H1 (cell line): ENCODE results near the gene PPP1R18. TPM values are rescaled to one million over a fixed set of nuclear protein-coding genes. Genes with fewer than 3 reads are reported as not detected.
A peak's percentile ranks its signal among the peaks of the same experiment; 100 is the strongest.

Experiments
- ASH2L ChIP-seq: fragments of 200-600, 300-600 bp; sonication (generic); IDR thresholded peaks from one replicate; pipeline ENCODE4 v1.7.1; 2017; ENCODE audit warnings: low read length
- CHD1 ChIP-seq: IDR thresholded peaks from 2 replicates; pipeline ENCODE4 v1.6.1; 2012; ENCODE audit warnings: low read depth, low read length, improper control_type of control experiment
- E2F6 ChIP-seq: IDR thresholded peaks from 2 replicates; pipeline ENCODE4 v1.6.1; 2012; ENCODE audit warnings: inconsistent platforms
- HDAC2 ChIP-seq, 2 experiments: fragments of 300-600 bp in 1 of 2; sonication (generic) in 1 of 2; IDR thresholded peaks; 2 replicates each; pipeline ENCODE4 v1.6.1; 2011 to 2012; ENCODE audit warnings: low read depth in 2 of 2, low read length in 2 of 2, mild to moderate bottlenecking in 2 of 2, moderate library complexity in 2 of 2, borderline replicate concordance in 1 of 2, inconsistent platforms in 1 of 2
- KDM1A ChIP-seq: fragments of 200-600, 300-600 bp; sonication (generic); IDR thresholded peaks from 2 replicates; pipeline ENCODE4 v1.7.1; 2016; ENCODE audit warnings: mild to moderate bottlenecking, low read length, borderline replicate concordance
- MAX ChIP-seq: IDR thresholded peaks from 2 replicates; pipeline ENCODE4 v1.6.1; 2012; ENCODE audit warnings: inconsistent platforms
- NRF1 ChIP-seq: IDR thresholded peaks from 2 replicates; pipeline ENCODE4 v1.6.1; 2011; ENCODE audit warnings: mild to moderate bottlenecking, low read depth, low read length, improper control_type of control experiment
- PHF8 ChIP-seq: fragments of 200-600 bp; sonication (generic); conservative IDR thresholded peaks from 2 replicates; pipeline ENCODE4 v1.7.1; 2012; ENCODE audit warnings: low read depth, mild to moderate bottlenecking, inconsistent platforms, low read length, moderate library complexity
- POLR2AphosphoS5 ChIP-seq: IDR thresholded peaks from 2 replicates; pipeline ENCODE4 v1.6.1; 2011; ENCODE audit warnings: low read depth, low read length
- SIN3A ChIP-seq, 2 experiments: IDR thresholded peaks in 1 of 2; conservative IDR thresholded peaks in 1 of 2; 2 replicates each; pipeline ENCODE4 v1.6.1; 2011 to 2012; ENCODE audit warnings: low read length in 2 of 2, improper control_type of control experiment in 1 of 2, low read depth in 1 of 2, mild to moderate bottlenecking in 1 of 2
- SIX5 ChIP-seq: IDR thresholded peaks from 2 replicates; pipeline ENCODE4 v1.6.1; 2011; ENCODE audit warnings: mild to moderate bottlenecking, low read depth, low read length
- SP1 ChIP-seq: IDR thresholded peaks from 2 replicates; pipeline ENCODE4 v1.6.1; 2011; ENCODE audit warnings: low read depth, low read length
- SP4 ChIP-seq: IDR thresholded peaks from 2 replicates; pipeline ENCODE4 v1.6.1; 2012; ENCODE audit warnings: low read length, inconsistent platforms
- polyA plus RNA-seq, 7 experiments: library from polyadenylated mRNA; depleted of rRNA in 3 of 7; stranded (reverse) in 5 of 7; unstranded in 2 of 7; fragments of >200 nt in 5 of 7; fragments of 200-250 nt in 2 of 7; gene quantifications; 1 replicate in 5 of 7; 2 replicates in 1 of 7; 4 replicates in 1 of 7; pipeline versions ENCODE4 v1.2.1 to v1.2.3, GENCODE V29; 2011 to 2013; ENCODE audit warnings: missing spikeins in 2 of 7, mixed read lengths in 2 of 7
- total RNA-seq: library from RNA; stranded (reverse); fragmentation: NEBNext Ultra II Directional; extraction: Animal tissue kit (Norgen Biotek cat#: 25700); gene quantifications from 2 replicates; pipeline ENCODE4 v1.2.1, GENCODE V29; 2021

Gene PPP1R18
- total and polyA plus RNA-seq, 2 of the 8 experiments (the other 6 are each of a cell fraction or from before 2014, with no cell fraction given), result 25.1 to 29.1 TPM

- TF ChIP-seq E2F6, result peak; percentile 20; the same call in 1 of the 2 replicates
- peak in 1 of 2 experiments; percentile 82; a peak in 2 of 4 replicates for TF ChIP-seq HDAC2 (IDR thresholded peaks at IDR 0.05; ENCODE audit: borderline replicate concordance in 1 of 2, low read depth in 2 of 2, low read length in 2 of 2)
- TF ChIP-seq KDM1A, result no peak
- peak in 1 of 2 experiments; percentile 94; a peak in 2 of 4 replicates for TF ChIP-seq SIN3A (conservative IDR thresholded peaks at IDR 0.05 in 1 of 2, IDR thresholded peaks at IDR 0.05 in 1 of 2; ENCODE audit: low read depth in 1 of 2, low read length in 2 of 2)
- no peak for TF ChIP-seq MAX
- TF ChIP-seq ASH2L, result peak; percentile 67
- TF ChIP-seq NRF1, result no peak
- TF ChIP-seq CHD1, result no peak
- no peak for TF ChIP-seq SIX5
- peak; percentile 61; the same call in 1 of the 2 replicates for TF ChIP-seq SP1
- peak; percentile 72; the same call in 1 of the 2 replicates for TF ChIP-seq SP4
- TF ChIP-seq PHF8, result 0 out of 2 replicates have a peak, but pooled peaks have one; percentile 41
- TF ChIP-seq POLR2AphosphoS5, result peak; percentile 31; the same call in 1 of the 2 replicates
Observed at GRCh38 chr6:30690403-30691207, 4.2 kb upstream of the PPP1R18 start, which contains the start of gene NRM (continued).
